ENCODE results near the gene MYRF. TPM values are rescaled to one million over a fixed set of nuclear protein-coding genes. Genes with fewer than 3 reads are reported as not detected.
A peak's percentile ranks its signal among the peaks of the same experiment; 100 is the strongest.

MYRF gene
- total and polyA plus RNA-seq, 2 of the 13 experiments (the other 11 are each of a cell fraction or from before 2014, with no cell fraction given) = 10.2 to 25.9 TPM

DNA sequence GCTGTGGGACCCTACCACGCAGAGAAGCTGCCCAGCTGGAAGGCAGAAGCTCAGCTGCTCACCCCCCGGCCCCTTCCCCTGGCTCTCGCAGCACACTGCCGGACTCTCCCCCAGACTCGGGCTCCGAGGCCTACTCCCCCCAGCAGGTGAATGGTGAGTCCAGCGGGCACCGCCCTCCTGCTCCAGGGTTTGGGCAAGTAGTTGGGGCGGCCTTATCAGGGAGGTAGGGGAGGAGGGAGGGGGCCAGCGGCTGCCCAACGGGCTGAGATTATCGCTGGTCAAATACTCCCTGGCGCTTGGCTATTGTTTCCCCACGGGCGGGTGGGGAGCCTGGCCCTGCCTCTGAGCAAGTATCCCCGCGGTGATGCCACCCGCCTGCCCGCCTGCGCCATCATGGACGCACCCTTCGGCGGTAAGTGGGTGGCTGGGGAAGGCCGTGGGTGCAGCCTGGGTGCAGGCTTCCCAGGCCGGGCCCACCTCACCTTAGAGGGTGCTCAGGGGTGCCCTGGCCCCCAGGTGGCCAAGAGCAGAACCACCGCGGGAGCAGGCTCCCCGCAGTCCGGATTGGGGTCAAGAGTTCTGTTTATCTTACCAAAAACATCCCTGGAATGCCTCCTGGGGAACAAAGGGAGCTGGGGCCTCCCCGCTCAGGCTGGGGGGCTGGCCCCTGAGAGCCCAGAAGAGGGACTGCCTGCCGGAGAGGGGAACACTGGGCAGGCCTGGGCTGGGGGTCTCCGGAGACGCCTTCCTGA, 16.9 kb downstream of the MYRF start (continued):
- TF ChIP-seq, protein P1, sequence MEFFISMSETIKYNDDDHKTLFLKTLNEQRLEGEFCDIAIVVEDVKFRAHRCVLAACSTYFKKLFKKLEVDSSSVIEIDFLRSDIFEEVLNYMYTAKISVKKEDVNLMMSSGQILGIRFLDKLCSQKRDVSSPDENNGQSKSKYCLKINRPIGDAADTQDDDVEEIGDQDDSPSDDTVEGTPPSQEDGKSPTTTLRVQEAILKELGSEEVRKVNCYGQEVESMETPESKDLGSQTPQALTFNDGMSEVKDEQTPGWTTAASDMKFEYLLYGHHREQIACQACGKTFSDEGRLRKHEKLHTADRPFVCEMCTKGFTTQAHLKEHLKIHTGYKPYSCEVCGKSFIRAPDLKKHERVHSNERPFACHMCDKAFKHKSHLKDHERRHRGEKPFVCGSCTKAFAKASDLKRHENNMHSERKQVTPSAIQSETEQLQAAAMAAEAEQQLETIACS (CRISPR knock-in tag; IDR thresholded peaks at IDR 0.05) = no peak
- TF ChIP-seq AGO1 (IDR thresholded peaks at IDR 0.05; ENCODE audit: low read depth, low read length, poor library complexity, severe bottlenecking) (no peak), ZKSCAN8 (CRISPR knock-in tag; IDR thresholded peaks at IDR 0.05; ENCODE audit: borderline replicate concordance) (0 out of 2 replicates have a peak, but pooled peaks have one; percentile 32), ZNF737 (CRISPR knock-in tag; IDR thresholded peaks at IDR 0.05; ENCODE audit: borderline replicate concordance) (no peak), ZKSCAN5 (CRISPR knock-in tag; IDR thresholded peaks at IDR 0.05) (no peak), SPEN (CRISPR knock-in tag; IDR thresholded peaks at IDR 0.05; ENCODE audit: low read depth) (no peak; the same call in 1 of the 2 replicates), RAD51 (IDR thresholded peaks at IDR 0.05; ENCODE audit: borderline replicate concordance) (no peak), MEIS1 (CRISPR knock-in tag; IDR thresholded peaks at IDR 0.05; ENCODE audit: borderline replicate concordance) (no peak), ZNF816 (CRISPR knock-in tag; IDR thresholded peaks at IDR 0.05; ENCODE audit: borderline replicate concordance) (no peak), ZNF550 (CRISPR knock-in tag; IDR thresholded peaks at IDR 0.05; ENCODE audit: borderline replicate concordance) (no peak)
- TF ChIP-seq, protein P2, sequence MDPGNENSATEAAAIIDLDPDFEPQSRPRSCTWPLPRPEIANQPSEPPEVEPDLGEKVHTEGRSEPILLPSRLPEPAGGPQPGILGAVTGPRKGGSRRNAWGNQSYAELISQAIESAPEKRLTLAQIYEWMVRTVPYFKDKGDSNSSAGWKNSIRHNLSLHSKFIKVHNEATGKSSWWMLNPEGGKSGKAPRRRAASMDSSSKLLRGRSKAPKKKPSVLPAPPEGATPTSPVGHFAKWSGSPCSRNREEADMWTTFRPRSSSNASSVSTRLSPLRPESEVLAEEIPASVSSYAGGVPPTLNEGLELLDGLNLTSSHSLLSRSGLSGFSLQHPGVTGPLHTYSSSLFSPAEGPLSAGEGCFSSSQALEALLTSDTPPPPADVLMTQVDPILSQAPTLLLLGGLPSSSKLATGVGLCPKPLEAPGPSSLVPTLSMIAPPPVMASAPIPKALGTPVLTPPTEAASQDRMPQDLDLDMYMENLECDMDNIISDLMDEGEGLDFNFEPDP (CRISPR knock-in tag; conservative IDR thresholded peaks at IDR 0.05) = no peak
- TF ChIP-seq, protein P3, sequence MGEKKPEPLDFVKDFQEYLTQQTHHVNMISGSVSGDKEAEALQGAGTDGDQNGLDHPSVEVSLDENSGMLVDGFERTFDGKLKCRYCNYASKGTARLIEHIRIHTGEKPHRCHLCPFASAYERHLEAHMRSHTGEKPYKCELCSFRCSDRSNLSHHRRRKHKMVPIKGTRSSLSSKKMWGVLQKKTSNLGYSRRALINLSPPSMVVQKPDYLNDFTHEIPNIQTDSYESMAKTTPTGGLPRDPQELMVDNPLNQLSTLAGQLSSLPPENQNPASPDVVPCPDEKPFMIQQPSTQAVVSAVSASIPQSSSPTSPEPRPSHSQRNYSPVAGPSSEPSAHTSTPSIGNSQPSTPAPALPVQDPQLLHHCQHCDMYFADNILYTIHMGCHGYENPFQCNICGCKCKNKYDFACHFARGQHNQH (CRISPR knock-in tag; IDR thresholded peaks at IDR 0.05) = peak; percentile 84; the same call in 1 of the 2 replicates
- TF ChIP-seq, protein P4, sequence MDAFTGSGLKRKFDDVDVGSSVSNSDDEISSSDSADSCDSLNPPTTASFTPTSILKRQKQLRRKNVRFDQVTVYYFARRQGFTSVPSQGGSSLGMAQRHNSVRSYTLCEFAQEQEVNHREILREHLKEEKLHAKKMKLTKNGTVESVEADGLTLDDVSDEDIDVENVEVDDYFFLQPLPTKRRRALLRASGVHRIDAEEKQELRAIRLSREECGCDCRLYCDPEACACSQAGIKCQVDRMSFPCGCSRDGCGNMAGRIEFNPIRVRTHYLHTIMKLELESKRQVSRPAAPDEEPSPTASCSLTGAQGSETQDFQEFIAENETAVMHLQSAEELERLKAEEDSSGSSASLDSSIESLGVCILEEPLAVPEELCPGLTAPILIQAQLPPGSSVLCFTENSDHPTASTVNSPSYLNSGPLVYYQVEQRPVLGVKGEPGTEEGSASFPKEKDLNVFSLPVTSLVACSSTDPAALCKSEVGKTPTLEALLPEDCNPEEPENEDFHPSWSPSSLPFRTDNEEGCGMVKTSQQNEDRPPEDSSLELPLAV (CRISPR knock-in tag; conservative IDR thresholded peaks at IDR 0.05; ENCODE audit: low read depth) = no peak
- TF ChIP-seq, protein P5, sequence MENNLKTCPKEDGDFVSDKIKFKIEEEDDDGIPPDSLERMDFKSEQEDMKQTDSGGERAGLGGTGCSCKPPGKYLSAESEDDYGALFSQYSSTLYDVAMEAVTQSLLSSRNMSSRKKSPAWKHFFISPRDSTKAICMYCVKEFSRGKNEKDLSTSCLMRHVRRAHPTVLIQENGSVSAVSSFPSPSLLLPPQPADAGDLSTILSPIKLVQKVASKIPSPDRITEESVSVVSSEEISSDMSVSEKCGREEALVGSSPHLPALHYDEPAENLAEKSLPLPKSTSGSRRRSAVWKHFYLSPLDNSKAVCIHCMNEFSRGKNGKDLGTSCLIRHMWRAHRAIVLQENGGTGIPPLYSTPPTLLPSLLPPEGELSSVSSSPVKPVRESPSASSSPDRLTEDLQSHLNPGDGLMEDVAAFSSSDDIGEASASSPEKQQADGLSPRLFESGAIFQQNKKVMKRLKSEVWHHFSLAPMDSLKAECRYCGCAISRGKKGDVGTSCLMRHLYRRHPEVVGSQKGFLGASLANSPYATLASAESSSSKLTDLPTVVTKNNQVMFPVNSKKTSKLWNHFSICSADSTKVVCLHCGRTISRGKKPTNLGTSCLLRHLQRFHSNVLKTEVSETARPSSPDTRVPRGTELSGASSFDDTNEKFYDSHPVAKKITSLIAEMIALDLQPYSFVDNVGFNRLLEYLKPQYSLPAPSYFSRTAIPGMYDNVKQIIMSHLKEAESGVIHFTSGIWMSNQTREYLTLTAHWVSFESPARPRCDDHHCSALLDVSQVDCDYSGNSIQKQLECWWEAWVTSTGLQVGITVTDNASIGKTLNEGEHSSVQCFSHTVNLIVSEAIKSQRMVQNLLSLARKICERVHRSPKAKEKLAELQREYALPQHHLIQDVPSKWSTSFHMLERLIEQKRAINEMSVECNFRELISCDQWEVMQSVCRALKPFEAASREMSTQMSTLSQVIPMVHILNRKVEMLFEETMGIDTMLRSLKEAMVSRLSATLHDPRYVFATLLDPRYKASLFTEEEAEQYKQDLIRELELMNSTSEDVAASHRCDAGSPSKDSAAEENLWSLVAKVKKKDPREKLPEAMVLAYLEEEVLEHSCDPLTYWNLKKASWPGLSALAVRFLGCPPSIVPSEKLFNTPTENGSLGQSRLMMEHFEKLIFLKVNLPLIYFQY (CRISPR knock-in tag; IDR thresholded peaks at IDR 0.05; ENCODE audit: borderline replicate concordance) = peak; percentile 74; the same call in 1 of the 2 replicates
- TF ChIP-seq, protein P6, sequence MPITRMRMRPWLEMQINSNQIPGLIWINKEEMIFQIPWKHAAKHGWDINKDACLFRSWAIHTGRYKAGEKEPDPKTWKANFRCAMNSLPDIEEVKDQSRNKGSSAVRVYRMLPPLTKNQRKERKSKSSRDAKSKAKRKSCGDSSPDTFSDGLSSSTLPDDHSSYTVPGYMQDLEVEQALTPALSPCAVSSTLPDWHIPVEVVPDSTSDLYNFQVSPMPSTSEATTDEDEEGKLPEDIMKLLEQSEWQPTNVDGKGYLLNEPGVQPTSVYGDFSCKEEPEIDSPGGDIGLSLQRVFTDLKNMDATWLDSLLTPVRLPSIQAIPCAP (CRISPR knock-in tag; IDR thresholded peaks at IDR 0.05; ENCODE audit: low read depth) = no peak

Measured in HepG2 (cell line).